ENCODE results near the gene MTX3.

DNA sequence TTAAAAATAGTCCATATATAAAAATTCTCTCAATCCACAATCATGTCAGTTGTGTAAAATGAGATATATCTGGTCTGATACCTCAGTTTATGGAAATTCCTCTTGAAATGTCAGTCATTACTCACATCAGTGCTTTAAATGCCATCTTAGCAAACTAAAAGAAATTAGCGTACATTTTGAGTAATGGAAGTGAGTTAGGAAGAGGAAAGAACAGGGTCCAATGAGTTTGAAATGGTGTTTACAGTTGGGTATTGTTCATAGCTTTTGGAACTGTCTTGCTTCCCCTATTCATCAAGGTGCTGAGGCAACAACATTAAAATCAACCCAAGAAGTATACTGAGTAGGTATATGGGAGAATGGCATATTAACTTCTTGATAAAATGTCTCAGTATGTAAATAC lies 8.7 kb upstream of the MTX3 start:
- no peak for TF ChIP-seq YY1 (IDR thresholded peaks at IDR 0.05; ENCODE audit: extremely low read depth, insufficient replicate concordance, low read depth, low read length)
- no peak for TF ChIP-seq REST (IDR thresholded peaks at IDR 0.05; ENCODE audit: low read depth)
- TF ChIP-seq, protein P1, sequence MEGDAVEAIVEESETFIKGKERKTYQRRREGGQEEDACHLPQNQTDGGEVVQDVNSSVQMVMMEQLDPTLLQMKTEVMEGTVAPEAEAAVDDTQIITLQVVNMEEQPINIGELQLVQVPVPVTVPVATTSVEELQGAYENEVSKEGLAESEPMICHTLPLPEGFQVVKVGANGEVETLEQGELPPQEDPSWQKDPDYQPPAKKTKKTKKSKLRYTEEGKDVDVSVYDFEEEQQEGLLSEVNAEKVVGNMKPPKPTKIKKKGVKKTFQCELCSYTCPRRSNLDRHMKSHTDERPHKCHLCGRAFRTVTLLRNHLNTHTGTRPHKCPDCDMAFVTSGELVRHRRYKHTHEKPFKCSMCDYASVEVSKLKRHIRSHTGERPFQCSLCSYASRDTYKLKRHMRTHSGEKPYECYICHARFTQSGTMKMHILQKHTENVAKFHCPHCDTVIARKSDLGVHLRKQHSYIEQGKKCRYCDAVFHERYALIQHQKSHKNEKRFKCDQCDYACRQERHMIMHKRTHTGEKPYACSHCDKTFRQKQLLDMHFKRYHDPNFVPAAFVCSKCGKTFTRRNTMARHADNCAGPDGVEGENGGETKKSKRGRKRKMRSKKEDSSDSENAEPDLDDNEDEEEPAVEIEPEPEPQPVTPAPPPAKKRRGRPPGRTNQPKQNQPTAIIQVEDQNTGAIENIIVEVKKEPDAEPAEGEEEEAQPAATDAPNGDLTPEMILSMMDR (IDR thresholded peaks at IDR 0.05 in 2 of 3, conservative IDR thresholded peaks at IDR 0.05 in 1 of 3; ENCODE audit: borderline replicate concordance in 1 of 3, insufficient read depth in 1 of 3, low read depth in 2 of 3, low read length in 2 of 3): no peak
- TF ChIP-seq EZH2 (IDR thresholded peaks at IDR 0.05): no peak
- no peak for TF ChIP-seq EZH2phosphoT487 (IDR thresholded peaks at IDR 0.05; ENCODE audit: borderline replicate concordance)
- TF ChIP-seq POLR2A (IDR thresholded peaks at IDR 0.05; ENCODE audit: borderline replicate concordance, extremely low read depth, insufficient read depth, insufficient read length): no peak
- no peak for TF ChIP-seq JUND (IDR thresholded peaks at IDR 0.05)
- TF ChIP-seq POLR2AphosphoS5 (IDR thresholded peaks at IDR 0.05; ENCODE audit: low read depth, low read length): no peak
- TF ChIP-seq, protein P2, sequence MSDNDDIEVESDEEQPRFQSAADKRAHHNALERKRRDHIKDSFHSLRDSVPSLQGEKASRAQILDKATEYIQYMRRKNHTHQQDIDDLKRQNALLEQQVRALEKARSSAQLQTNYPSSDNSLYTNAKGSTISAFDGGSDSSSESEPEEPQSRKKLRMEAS (IDR thresholded peaks at IDR 0.05): no peak
- no peak for TF ChIP-seq RAD21 (IDR thresholded peaks at IDR 0.05; ENCODE audit: low read depth)
- no peak for TF ChIP-seq ATF3 (IDR thresholded peaks at IDR 0.05)
- no peak for TF ChIP-seq ZBTB33 (IDR thresholded peaks at IDR 0.05; ENCODE audit: extremely low read depth, insufficient replicate concordance, low read length)
- no peak for TF ChIP-seq CEBPB (IDR thresholded peaks at IDR 0.05; ENCODE audit: low read depth)
- TF ChIP-seq SRF (IDR thresholded peaks at IDR 0.05; ENCODE audit: low read depth): no peak

Data from HCT116 (cell line).